Ectodermal cell (in vitro differentiated cells): ENCODE results near the gene SUPT6H.

Experiments
- H3K27ac ChIP-seq: 2 replicates; pipeline ENCODE4 v1.7.0; 2013; ENCODE audit warnings: mild to moderate bottlenecking, low read depth, low read length; ENCODE audit not compliant: insufficient read depth, poor library complexity, severe bottlenecking
- H3K27me3 ChIP-seq: 2 replicates; pipeline ENCODE4 v1.7.0; 2013; ENCODE audit warnings: mild to moderate bottlenecking, low read length; ENCODE audit not compliant: insufficient read depth, control insufficient read depth, poor library complexity, severe bottlenecking
- H3K36me3 ChIP-seq: one replicate; pipeline ENCODE4 v1.7.0; 2013; ENCODE audit warnings: low read length; ENCODE audit not compliant: control insufficient read depth, insufficient read depth
- H3K4me1 ChIP-seq: one replicate; pipeline ENCODE4 v1.7.0; 2013; ENCODE audit warnings: low read length; ENCODE audit not compliant: control insufficient read depth, insufficient read depth
- H3K4me3 ChIP-seq: 2 replicates; pipeline ENCODE4 v1.7.0; 2013; ENCODE audit warnings: low read depth, low read length, control low read depth; ENCODE audit not compliant: insufficient read depth
- H3K9me3 ChIP-seq: 2 replicates; pipeline ENCODE4 v1.7.0; 2013; ENCODE audit warnings: mild to moderate bottlenecking, low read length, moderate library complexity; ENCODE audit not compliant: control insufficient read depth
- WGBS, 2 experiments: methylation state at CpG; one replicate each; pipeline ENCODE4 v1.1.7; 2013; ENCODE audit warnings: missing lambda C conversion rate in 2 of 2; 5-methylcytosine and 5-hydroxymethylcytosine counted together

SUPT6H gene

GRCh38 chr17:28623696-28624095 is 38.3 kb upstream of the SUPT6H start:
- Histone ChIP-seq H3K4me1 (no peaks in the 10 kb centered on the region), H3K4me3 (no peak overlapping the region), H3K27ac (no peak overlapping the region), H3K27me3 (no peaks in the 10 kb centered on the region), H3K9me3 (no peaks in the 10 kb centered on the region), H3K36me3 (peaks cover 67% of the 10 kb centered on the region)
- 95 to 96% methylated on average over 4 of the region's 4 CpGs for WGBS, 2 experiments

GRCh38 chr17:28624148-28624547 is 37.9 kb upstream of the SUPT6H start:
- no peaks in the 10 kb centered on the region for H3K9me3 ChIP-seq
- peaks cover 63% of the 10 kb centered on the region for H3K36me3 ChIP-seq
- 96 to 97% methylated on average over 2 of the region's 2 CpGs for WGBS, 2 experiments
- H3K27ac ChIP-seq: no peak overlapping the region
- H3K27me3 ChIP-seq: no peaks in the 10 kb centered on the region
- no peaks in the 10 kb centered on the region for H3K4me1 ChIP-seq
- no peak overlapping the region for H3K4me3 ChIP-seq

GRCh38 chr17:28626818-28627217 is 35.2 kb upstream of the SUPT6H start:
- WGBS, 2 experiments: 95 to 97% methylated on average over 4 of the region's 4 CpGs
- Histone ChIP-seq H3K9me3 (no peaks in the 10 kb centered on the region), H3K4me1 (no peaks in the 10 kb centered on the region), H3K4me3 (no peak overlapping the region), H3K27ac (no peak overlapping the region), H3K27me3 (no peaks in the 10 kb centered on the region), H3K36me3 (peaks cover 51% of the 10 kb centered on the region)

- no peaks in the 10 kb centered on the region for H3K9me3 ChIP-seq
- WGBS, 2 experiments: 94 to 96% methylated on average over 14 of the region's 14 CpGs
- no peak overlapping the region for H3K27ac ChIP-seq
- H3K27me3 ChIP-seq: no peaks in the 10 kb centered on the region
- H3K36me3 ChIP-seq: peaks cover 81% of the 10 kb centered on the region
- no peaks in the 10 kb centered on the region for H3K4me1 ChIP-seq
- H3K4me3 ChIP-seq: no peak overlapping the region
Observed at GRCh38 chr17:28634206-28634865, 27.7 kb upstream of the SUPT6H start.

GRCh38 chr17:28635506-28635905 is 26.5 kb upstream of the SUPT6H start:
- WGBS, 2 experiments: 95 to 97% methylated on average over 1 of the region's 1 CpG
- Histone ChIP-seq H3K9me3 (no peaks in the 10 kb centered on the region), H3K4me1 (no peaks in the 10 kb centered on the region), H3K4me3 (no peak overlapping the region), H3K27ac (no peak overlapping the region), H3K27me3 (no peaks in the 10 kb centered on the region), H3K36me3 (peaks cover 89% of the 10 kb centered on the region)

- peaks cover 7% of the 10 kb centered on the region for H3K4me1 ChIP-seq
- 89 to 96% methylated on average over 2 of the region's 2 CpGs for WGBS, 2 experiments
- no peak overlapping the region for H3K4me3 ChIP-seq
- H3K27me3 ChIP-seq: no peaks in the 10 kb centered on the region
- no peaks in the 10 kb centered on the region for H3K9me3 ChIP-seq
- H3K36me3 ChIP-seq: peaks cover 49% of the 10 kb centered on the region
- H3K27ac ChIP-seq: no peak overlapping the region
Observed at GRCh38 chr17:28641579-28641978, 20.4 kb upstream of the SUPT6H start.

- Histone ChIP-seq H3K9me3 (no peaks in the 10 kb centered on the region), H3K36me3 (peaks cover 29% of the 10 kb centered on the region)
Observed at GRCh38 chr17:28643983-28644786, 17.8 kb upstream of the SUPT6H start.

GRCh38 chr17:28644787-28645575 is 17.0 kb upstream of the SUPT6H start, which contains the start of gene BLTP2:
Gene BLTP2, minus strand, starts transcription at chr17:28645158. Its CDS starts 102 bp downstream, at chr17:28645056.
- Histone ChIP-seq H3K36me3 (peaks cover 21% of the 10 kb centered on the region), H3K4me3 (peak within 1 kb of the TSS; percentile 91), H3K4me1 (peaks cover 7% of the 10 kb centered on the region), H3K9me3 (no peaks in the 10 kb centered on the region), H3K27ac (peak within 1 kb of the TSS; percentile 76), H3K27me3 (no peaks in the 10 kb centered on the region)
- WGBS, 2 experiments: 1% methylated on average over 88 to 89 of the region's 89 CpGs

More at GRCh38 chr17:28643983-28644786, 17.8 kb upstream of the SUPT6H start:
- peaks cover 7% of the 10 kb centered on the region for H3K4me1 ChIP-seq
- no peaks in the 10 kb centered on the region for H3K27me3 ChIP-seq
- H3K4me3 ChIP-seq: peak overlapping the region; percentile 91
- WGBS, 2 experiments: 2 to 3% methylated on average over 18 of the region's 18 CpGs
- H3K27ac ChIP-seq: peak overlapping the region; percentile 76

GRCh38 chr17:28645576-28645939 is 16.4 kb upstream of the SUPT6H start:
- peak overlapping the region; percentile 20 for H3K27ac ChIP-seq
- H3K4me3 ChIP-seq: peak overlapping the region; percentile 91
- no peaks in the 10 kb centered on the region for H3K27me3 ChIP-seq
- WGBS, 2 experiments: 71 to 82% methylated on average over 8 of the region's 8 CpGs
- no peaks in the 10 kb centered on the region for H3K9me3 ChIP-seq
- peaks cover 18% of the 10 kb centered on the region for H3K36me3 ChIP-seq
- peaks cover 7% of the 10 kb centered on the region for H3K4me1 ChIP-seq
